ENCODE data around the gene C19orf25.

- TF ChIP-seq POLR2A (IDR thresholded peaks at IDR 0.05; ENCODE audit: low read depth, low read length), result no peak
- no peak for TF ChIP-seq POLR2AphosphoS5 (IDR thresholded peaks at IDR 0.05; ENCODE audit: low read depth, low read length)
- no peak for TF ChIP-seq TAF1 (IDR thresholded peaks at IDR 0.05; ENCODE audit: borderline replicate concordance, low read depth, low read length)
Measured at GRCh38 chr19:1445185-1445931, 33.7 kb downstream of the C19orf25 start.

Data from GM12892 (cell line).